GM19240 (cell line): ENCODE results near the gene PDPR.
"Not testable (repeated sequence)": the region's sequence is repeated elsewhere in the genome, so short reads cannot be mapped to it uniquely, and the experiment has no call there.

Experiments used
- DNase-seq: peaks from one replicate; pipeline ENCODE4 v3.0.0; 2011; ENCODE audit warnings: low spot score; ENCODE audit not compliant: insufficient read length

PDPR gene

DNA sequence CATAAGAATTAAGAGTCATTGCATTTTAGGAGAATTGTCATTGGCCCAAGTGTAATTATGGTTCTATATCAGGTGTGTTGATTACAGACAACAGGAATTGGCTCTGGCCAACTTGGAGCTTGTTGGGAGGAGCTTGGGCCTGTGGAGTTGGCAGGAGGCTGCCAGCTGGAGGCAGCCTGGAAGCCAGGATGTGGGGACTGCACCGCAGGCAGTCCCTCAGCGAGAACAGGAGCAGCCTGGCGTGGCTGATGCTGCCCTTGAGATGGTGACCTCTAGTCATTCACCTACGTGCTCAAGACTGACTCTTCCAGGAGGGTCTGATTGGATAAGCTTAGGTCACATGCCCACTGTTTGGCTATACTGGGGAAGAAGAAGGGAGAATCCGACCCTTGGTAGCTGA, 13.6 kb downstream of the PDPR start:
- DNase-seq, result not testable (repeated sequence)

DNA sequence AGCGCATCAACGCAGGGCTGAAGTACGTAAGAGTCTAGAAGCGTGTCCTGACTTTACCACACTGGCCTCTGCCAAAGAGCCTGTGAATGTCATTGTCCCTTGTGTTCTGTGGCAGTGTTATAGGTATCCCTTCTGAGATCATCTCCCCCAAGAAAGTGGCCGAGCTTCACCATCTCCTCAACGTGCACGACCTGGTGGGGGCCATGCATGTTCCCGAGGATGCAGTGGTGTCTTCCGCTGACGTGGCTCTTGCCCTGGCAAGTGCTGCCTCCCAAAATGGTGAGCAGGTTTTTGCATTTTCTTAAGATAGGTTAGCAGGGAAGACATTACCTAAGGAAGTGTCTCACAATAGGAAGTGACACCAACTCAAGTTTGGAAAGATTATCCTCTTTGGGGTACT, 14.7 kb downstream of the PDPR start:
- not testable (repeated sequence) for DNase-seq

DNA sequence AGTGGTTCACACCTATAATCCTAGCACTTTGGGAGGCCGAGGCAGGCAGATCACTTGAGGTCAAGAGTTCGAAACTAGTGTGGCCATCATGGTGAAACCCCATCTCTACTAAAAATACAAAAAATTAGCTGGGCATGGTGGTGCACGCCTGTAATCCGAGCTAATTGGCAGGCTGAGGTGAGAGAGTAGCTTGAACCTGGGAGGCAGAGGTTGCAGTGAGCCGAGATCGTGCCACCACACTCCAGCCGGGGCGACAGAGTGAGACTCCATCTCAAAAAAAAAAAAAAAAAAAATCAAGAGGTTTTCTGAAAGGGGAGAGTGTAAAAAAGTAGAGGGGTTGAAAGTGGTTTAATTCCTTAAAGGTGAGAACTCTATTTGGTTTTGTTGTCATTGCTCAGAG, 21.7 kb downstream of the PDPR start:
- DNase-seq, result not testable (repeated sequence)

DNA sequence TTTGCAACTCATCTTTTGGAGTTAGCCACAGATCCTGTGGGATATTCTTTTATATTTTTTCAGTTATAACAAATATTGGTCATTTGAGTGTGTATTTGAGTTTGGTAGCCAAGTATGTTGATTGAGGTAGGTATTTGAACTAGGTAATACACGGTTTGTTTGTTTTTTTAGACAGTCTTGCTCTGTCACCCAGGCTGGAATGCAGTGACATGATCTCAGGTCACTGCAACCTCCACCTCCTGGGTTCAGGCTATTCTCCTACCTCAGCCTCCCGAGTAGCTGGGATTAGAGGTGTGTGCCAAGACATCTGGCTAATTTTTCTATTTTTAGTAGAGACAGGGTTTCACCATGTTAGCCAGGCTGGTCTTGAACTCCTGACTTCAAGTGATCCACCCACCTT, 22.5 kb downstream of the PDPR start:
- not testable (repeated sequence) for DNase-seq

DNA sequence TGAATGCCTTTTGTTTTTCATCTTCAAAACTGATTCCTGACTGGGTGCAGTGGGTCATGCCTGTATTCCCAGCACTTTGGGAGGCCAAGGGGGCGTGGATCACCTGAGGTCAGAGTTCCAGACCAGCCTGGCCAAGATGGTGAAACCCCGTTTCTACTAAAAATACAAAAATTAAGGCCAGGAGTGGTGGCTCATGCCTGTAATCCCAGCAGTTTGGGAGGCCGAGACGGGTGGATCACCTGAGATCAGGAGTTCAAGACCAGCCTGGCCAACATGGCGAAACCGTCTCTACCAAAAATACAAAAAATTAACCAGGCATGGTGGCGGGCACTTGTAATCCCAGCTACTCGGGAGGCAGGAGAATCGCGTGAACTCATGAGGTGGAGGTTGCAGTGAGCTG, 28.6 kb downstream of the PDPR start:
- DNase-seq, result not testable (repeated sequence)

DNA sequence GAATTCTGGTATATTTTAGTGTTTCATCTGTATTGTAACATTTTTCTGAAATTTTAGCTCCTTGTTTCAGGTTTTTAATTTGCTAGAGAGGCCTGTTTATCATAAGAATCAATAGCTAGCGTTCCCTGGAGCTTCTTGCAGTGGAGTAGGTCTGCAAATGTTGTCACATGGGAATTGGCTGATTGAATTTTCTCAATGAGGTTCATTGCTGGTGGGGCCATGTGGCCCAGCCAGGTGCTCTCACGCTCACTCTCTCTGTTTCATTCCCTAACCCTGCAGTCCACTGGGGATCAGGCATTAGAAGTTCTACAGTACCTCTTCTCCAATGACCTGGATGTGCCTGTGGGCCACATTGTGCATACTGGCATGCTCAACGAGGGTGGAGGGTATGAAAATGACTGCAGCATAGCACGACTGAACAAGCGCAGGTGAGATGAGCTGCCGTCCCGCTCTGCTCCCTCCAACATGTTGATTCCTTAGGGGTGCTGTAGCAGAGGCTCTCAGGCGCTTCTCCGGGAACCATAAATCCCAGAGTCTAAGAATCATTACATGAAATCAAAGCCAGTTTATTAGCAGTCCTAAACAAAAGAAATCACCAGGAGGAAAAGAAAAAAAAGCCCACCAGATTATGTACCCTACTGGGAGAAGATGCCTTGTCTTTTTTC, 29.2 kb downstream of the PDPR start:
- not testable (repeated sequence) for DNase-seq

DNA sequence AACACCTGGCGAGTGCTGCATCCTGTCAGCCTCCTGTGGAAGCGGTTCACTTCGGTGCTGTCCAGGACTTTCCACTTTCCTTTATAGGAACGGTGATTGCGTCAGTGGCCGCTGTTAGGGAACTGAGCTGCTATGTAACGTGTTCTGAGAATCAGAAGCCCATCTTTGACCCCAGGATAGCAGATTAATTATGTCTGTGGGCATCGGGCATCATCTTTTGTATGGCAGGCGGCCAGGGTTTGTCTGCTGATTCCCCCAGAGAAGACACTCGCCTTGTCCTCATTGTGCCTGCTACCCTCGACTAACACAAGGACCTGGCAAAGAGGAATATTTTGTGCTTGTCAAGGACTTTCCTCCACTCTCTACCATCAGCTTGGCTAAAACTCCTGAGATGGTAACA, 33.7 kb downstream of the PDPR start:
- not testable (repeated sequence) for DNase-seq

DNA sequence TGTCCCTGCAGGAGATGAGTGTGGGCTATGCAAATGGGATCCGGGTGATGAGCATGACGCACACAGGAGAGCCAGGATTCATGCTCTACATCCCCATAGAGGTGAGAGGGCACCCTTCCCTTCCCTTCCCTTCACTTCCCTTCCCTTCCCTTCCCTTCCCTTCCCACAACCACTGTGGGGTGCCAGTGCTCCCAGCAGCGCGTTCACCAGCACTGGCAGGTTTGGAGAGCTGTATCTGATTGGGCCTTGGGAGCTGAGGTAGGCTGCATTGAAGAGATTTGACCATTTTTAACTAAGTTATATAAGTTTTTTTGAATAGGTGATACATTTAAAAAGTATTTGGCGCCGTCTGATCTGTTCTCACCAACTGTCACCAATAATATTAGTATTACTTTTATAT, 34.3 kb downstream of the PDPR start:
- not testable (repeated sequence) for DNase-seq

DNA sequence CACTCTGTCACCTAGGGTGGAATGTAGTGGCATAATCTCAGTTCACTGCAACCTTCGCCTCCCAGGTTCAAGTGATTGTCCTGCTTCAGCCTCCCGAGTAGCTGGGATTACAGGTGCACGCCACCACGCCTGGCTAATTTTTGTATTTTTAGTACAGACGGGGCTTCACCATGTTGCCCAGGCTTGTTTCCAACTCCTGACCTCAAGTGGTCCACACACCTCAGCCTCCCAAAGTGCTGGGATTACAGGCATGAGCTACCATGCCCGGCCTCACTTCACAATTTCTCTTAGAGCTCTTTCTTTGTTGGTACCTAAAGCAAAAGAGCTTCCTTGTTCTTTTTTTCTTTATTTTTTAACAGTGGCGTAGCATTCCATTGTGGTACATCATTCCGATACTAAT, 35.2 kb downstream of the PDPR start:
- DNase-seq, result not testable (repeated sequence)

DNA sequence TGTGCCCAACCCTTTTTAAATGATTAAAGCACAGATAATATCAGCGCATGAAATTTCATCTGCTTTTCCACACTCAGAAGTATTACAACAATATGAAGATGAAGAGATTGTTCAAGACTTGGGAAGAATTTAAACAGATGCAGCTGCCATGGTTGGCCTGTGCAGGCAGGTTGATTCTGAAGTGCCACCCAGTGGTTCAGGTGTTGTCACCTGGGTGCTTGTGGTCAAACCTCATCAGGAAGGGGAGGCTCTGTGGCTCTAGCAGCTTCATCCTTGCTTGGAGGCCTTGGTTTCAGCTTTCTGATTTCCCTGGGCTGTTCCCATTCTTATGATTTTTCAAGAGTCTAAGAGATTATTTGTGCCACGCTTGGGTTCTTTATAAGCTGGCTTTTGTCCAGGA, 37.3 kb downstream of the PDPR start:
- no peak for DNase-seq

DNA sequence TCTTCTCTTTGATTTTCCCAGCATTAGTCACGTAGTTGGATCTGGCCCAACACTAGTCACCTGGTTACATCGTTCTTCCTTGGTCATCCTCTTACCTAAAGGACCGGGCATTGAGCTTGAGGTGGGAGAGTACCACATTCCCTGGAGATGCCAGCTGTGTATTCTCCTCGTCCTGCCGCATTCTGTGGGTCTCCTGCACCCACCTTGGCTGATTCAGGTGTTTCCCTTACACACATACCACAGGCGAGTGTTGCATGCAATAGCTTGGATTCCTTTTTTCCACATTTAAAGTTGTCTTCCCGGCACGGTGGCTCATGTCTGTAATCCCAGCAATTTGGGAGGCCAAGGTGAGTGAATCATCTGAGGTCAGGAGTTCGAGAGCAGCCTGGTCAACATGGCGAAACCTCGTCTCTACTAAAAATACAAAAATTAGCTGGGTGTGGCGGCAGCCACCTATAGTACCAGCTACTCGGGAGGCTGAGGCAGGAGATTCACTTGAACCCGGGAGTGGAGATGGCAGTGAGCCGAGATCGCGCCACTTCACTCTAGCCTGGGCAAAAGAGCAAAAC, 37.9 kb downstream of the PDPR start:
- DNase-seq, result no peak

DNA sequence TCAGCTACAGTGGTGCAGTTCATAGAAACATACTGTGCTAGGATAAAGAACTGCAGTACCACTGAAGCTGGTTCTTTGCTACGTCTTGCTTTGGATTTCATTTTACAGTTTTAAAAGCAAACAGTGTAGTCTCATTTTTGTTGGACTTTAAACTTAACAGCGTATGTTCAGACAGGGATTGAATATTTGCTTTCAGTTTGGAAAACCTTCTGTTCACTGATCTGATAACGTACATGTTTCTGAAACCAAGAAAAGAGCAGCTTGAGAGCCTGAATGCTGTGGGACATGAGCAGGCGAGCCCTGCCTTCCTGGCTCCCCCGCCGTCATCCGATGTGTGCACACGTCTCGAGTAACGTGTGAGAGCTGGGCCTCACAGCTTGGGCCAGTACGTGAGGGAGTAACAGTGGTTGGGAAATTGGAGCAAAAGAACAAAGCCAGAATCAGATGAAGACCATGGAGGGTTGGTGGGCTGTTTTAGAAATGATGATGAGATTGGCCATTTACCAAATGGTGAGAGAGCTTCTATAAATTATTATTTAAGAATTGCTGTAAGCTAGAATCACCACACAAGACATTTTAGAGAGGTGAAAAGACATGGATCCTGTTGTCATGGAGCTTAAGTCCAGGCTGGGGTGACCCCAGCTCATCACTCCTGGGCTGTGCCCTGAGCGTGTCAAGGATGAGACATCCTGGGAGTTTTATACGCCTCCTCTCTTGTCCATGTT, 38.6 kb downstream of the PDPR start:
- no peak for DNase-seq

DNA sequence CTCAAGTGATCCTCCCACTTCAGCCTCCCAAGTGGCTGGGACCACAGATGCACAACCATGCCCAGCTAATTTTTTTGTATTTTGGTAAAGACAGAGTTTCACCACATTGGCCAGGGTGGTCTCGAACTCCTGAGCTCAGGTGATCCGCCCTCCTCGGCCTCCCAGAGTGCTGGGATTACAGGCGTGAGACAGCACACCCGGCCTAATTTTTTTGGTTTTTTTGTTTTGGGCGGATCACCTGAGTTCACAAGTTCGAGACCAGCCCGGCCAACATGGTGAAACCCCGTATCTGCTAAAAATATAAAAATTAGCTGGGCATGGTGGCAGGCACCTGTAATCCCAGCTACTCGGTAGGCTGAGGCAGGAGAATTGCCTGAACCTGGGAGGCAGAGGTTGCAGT, 40.6 kb downstream of the PDPR start:
- DNase-seq, result not testable (repeated sequence)

DNA sequence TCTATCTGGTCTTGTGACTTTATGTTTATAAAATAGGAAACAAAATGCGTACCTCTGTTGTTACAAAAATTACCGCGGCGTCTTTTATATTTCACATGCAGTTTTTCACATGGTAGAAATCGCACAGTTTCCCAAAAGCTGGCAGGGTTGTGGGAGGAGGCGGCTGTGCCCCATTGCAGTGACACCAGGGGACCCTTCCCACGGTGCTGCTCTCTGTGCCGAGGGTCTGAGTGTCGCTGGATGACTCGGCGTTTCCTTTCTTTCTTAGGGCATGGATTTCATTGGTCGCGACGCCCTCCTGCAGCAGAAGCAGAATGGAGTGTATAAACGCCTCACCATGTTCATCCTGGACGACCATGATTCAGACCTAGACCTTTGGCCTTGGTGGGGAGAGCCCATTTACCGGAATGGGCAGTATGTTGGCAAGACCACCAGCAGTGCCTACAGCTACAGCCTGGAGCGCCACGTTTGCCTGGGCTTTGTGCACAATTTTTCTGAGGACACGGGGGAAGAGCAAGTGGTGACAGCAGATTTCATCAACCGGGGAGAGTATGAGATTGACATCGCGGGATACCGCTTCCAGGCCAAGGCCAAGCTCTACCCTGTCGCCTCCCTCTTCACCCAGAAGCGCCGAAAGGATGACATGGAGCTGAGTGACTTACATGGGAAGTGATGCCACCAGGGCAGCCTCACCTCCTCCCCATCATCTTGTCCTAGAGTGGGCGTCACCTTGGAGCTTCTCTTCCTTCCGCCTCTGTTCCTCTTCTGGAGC, 42.3 kb downstream of the PDPR start:
- DNase-seq, result no peak

DNA sequence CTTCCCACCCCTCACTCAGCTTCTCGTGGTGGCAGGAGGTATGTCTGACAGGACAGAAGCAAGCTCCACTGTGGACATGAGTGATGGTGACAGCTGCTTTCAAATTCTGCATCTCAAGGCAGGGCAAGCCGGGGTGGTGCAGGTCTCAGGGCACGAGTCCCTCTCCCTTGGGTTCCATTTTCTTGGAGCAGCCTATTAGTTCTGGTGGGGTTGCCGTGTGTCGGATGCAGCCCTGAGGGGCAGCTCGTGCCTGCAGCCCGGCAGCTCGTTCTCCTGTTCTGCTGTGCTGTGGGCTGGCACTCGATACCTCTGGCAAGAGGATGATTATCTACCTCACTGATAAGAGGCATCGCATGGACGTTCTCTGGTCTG, 43.0 kb downstream of the PDPR start:
- no peak for DNase-seq

DNA sequence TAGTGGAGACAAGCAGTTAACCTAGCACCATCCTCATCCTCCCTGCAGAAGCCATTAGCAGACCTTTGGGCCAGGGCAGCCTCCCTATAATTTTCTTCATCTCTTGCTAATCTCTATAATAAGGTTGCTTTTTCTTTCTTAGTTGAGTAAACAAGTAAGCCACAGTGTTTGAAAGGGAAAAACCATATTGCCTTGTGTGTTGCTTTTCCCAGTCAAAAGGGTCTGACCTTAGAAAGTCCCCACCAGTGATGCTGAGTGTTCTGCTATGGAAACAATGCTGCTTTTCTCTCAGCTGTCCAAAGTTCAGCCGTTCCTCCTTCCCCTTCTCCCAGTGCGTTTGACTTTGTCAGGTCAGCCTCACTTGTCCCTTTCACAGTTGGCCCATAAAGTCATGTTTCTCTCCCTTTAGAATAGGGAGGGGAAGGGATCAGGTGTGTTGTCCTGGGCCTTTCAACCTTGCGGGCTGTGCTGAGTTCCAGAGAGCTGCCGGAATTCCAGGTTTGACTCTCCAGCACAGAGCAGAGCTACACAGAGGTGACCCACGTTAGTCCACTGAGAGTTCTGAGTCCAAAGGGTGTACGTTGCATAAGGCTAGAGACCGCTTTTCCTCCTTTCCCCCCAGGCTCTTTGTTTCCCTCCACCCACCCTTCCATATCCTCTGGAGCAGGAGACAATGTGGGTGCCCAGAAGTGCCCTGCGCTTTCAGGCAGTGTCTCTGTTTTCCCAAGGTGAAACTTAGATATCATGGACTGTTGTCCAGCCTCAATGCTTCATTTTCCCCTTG, 43.5 kb downstream of the PDPR start:
- DNase-seq, result no peak

DNA sequence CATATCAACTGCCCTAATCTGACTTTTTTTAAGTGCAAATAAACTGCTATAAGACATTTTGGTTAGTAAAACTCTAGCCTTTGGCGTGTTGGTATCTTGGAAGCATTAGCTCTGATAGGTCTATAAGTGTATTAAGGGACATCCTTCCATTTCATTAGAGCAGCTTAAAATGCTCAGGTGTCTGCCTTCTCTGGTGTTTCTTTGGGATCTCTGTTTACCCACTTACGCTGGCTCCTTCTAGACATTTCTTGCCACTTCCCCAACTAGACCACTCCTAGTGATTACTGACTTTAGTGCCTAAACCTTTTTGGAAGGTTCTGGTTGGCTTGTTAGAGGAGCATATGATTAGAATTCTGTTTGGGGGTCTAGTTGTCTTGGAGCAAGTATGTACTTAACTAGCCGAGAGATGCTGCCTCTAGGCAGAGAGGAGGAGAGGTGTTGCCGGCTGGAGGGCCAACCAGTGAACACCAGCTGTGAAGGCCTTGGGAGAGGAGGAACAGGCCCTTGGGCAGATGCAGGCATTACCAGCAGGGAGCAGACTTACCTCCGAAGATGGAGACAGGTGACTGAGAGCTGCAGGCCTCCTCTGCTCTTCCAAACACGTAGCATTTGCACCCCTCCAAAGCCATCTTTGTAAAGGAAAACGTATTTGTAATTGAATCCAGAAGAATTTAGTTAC, 44.3 kb downstream of the PDPR start:
- DNase-seq, result no peak

DNA sequence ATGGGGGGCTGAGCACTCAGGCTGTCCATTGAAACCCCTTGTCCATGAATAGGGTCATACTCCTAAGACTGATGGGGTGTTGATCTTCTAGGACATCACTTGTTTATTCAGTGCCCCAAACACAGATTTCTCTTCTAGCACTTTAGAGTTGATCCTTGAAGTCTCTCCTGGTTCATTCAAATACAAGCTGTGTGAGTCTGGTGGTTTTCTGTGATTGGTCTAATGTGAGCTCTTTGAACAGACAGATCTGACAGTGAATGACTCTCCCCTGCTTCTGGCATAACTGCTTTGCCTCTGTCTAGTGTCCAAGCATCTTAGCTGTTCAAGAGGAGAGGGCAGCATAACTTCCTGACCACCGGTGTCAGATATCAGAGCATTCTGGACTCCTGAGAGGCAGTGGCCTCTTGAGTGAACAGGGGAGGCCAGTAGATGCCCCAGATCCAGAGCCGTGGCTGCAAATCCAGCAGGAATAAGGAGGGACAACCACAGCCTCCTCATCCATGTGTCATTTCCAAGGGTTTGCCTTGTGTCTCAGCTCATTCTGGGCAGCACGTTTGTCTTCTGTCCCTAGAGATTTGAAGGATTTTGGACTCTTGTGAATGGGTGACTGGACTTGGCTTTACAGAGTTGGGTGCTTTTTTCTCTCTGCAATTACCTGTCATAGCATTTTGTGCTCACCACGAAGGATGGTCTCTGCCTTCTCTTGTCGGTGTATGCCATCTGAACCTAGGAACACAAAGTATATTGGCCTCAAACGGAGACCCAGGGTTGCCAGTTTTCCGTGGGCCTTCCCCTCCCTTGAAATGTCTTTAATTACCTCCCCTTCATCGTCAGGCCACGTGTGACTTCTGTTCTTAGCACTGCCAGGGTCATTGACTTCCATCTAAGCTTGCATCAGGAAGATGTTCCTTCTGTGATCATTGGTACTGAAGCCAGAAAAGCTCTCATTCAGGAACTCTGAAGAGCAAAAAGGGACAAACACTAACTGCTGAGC, 45.5 kb downstream of the PDPR start:
- no peak for DNase-seq

DNA sequence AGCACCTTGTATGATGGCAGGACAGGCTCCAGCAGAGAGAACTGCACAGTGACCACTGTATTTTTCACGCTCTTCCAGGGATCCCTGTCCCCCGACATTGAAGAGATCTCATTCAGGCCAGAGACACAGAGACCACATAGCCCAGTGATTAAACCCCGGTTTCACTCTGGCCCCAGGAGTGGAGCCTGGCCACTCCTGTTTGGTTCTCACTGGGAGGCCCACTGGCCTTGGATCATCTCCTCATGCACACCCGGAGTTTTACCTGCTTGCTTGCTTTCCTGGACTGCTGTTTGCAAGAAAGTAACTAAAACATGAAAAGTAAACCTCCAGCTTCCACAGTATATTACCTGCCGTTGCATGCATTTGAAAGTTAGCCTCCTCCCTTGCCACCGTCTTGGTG, 46.3 kb downstream of the PDPR start:
- DNase-seq, result no peak

DNA sequence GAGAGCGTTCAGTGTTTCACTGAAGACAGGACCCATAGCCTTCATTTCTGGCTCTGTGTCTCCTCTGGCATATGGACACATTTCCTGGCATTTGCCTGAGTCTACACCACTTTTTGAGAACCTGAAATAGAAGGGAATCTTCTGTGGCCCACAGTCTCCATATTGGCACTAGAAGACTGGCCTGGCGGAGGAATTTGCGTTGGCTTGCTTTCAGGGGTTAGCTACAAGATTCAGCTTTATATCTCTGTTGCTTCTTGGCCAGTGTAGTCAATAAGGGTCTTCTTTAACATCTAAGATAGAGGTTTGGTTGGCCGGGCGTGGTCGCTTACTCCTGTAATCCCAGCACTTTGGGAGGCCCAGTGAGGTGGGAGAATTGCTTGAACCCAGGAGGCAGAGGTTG, 46.7 kb downstream of the PDPR start:
- DNase-seq, result no peak
